ENCODE results near the gene PSME1. TPM values are rescaled to one million over a fixed set of nuclear protein-coding genes. Genes with fewer than 3 reads are reported as not detected.
A peak's percentile ranks its signal among the peaks of the same experiment; 100 is the strongest.

The PSME1 gene
- total RNA-seq, 2 donors from 2014 or later, result 68.6 to 108 TPM

- Mint-ChIP-seq H3K9me3 (no peaks in the 10 kb centered on the region), H3K27ac (no peak overlapping the region)
- H3K27me3 ChIP-seq (ENCODE audit: control insufficient read depth, insufficient read depth, low read length, poor library complexity, severe bottlenecking), result no peaks in the 10 kb centered on the region
These were observed 2.6 kb downstream of the PSME1 start for GRCh38 chr14:24138396-24139271.

GRCh38 chr14:24139272-24139934, 3.4 kb downstream of the PSME1 start:
- Histone ChIP-seq H3K36me3 (ENCODE audit: control insufficient read depth, insufficient read depth, low read length) (peaks cover 37% of the 10 kb centered on the region), H3K9ac (ENCODE audit: extremely low read depth, low read length, poor library complexity, severe bottlenecking) (no peak overlapping the region), H3K4me1 (ENCODE audit: control insufficient read depth, insufficient read depth, low read length) (no peaks in the 10 kb centered on the region), H3K27ac (ENCODE audit: low read depth, low read length) (no peak overlapping the region), H3K27me3 (ENCODE audit: control insufficient read depth, insufficient read depth, low read length, poor library complexity, severe bottlenecking) (no peaks in the 10 kb centered on the region), H3K9me3 (ENCODE audit: control insufficient read depth, low read length) (no peaks in the 10 kb centered on the region), H3K4me3 (ENCODE audit: low read length) (peak overlapping the region; percentile 98)
- peak overlapping the region; percentile 99 for H3K4me3 Mint-ChIP-seq
- no peaks in the 10 kb centered on the region for H3K9me3 Mint-ChIP-seq
- TF ChIP-seq CTCF (conservative IDR thresholded peaks at IDR 0.05), result peak; percentile 46
- H3K27ac Mint-ChIP-seq, result no peak overlapping the region
- H3K36me3 Mint-ChIP-seq (ENCODE audit: low read depth), result peaks cover 33% of the 10 kb centered on the region
- WGBS, 2 experiments (ENCODE audit: insufficient coverage in 1 of 2, insufficient read length in 1 of 2), result 95% methylated on average over 9 of the region's 9 CpGs; no CpG with 5 or more reads in 1 of the 2 experiments
- H3K4me1 Mint-ChIP-seq, result peaks cover 20% of the 10 kb centered on the region
- H3K27me3 Mint-ChIP-seq (ENCODE audit: insufficient read depth), result no peaks in the 10 kb centered on the region
- no peak for DNase-seq

More at GRCh38 chr14:24138396-24139271, 2.6 kb downstream of the PSME1 start:
- no peaks in the 10 kb centered on the region for H3K4me1 ChIP-seq (ENCODE audit: control insufficient read depth, insufficient read depth, low read length)
- H3K36me3 ChIP-seq (ENCODE audit: control insufficient read depth, insufficient read depth, low read length), result peaks cover 29% of the 10 kb centered on the region
- H3K4me3 ChIP-seq (ENCODE audit: low read length), result no peak overlapping the region
- H3K4me1 Mint-ChIP-seq, result peaks cover 20% of the 10 kb centered on the region
- 93 to 94% methylated on average over 8 to 13 of the region's 13 CpGs for WGBS, 2 experiments (ENCODE audit: insufficient coverage in 1 of 2, insufficient read length in 1 of 2)
- H3K27ac ChIP-seq (ENCODE audit: low read depth, low read length), result no peak overlapping the region
- H3K4me3 Mint-ChIP-seq, result peak overlapping the region; percentile 99
- no peak overlapping the region for H3K9ac ChIP-seq (ENCODE audit: extremely low read depth, low read length, poor library complexity, severe bottlenecking)
- H3K36me3 Mint-ChIP-seq (ENCODE audit: low read depth), result peaks cover 28% of the 10 kb centered on the region
- no peak for TF ChIP-seq CTCF (conservative IDR thresholded peaks at IDR 0.05)
- no peaks in the 10 kb centered on the region for H3K9me3 ChIP-seq (ENCODE audit: control insufficient read depth, low read length)
- no peaks in the 10 kb centered on the region for H3K27me3 Mint-ChIP-seq (ENCODE audit: insufficient read depth)
- DNase-seq, result no peak

DNA sequence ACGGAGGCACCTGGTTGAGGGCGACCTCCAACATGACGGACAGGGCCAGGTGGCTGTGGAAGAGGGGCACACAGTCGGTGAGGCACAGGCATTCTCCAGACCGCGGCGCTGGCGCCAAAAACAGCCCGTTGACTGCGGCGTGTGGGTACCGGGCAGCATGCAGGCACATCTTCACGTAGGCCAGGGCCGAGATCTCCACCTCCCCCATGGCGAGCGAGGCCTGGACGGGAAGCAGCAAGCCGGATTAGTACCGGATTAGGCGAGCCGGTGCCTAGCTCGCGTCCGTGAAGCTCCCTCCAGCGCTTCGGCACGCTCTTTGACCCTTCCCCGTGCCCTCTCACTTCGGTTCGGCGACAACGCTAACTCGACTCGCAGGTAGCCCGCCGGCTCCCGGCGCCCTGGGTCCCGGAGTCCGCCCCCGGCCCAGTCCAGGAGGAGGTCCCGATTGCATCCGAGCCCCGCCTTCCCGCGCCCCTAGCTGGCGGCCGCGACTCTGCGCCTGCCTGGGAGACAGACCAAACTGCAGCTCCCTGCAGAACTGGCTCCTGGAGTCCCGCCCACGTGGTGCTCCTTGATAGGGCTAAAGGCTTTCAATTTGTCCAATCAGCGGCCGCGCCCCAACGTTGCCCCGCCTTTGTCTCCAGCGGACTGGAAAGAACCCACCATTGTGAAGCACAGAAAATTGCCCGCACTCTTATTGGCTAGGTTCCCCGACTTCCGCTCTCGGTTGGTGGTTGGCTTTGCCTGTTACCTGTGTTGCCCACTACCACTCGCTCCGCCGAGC, 5.3 kb downstream of the PSME1 start, which contains the start of gene EMC9:
EMC9 (minus strand) TSS at position 495 of the 784 bp plus-strand sequence; CDS start at position 208, 287 bp downstream.
- WGBS, 2 experiments (ENCODE audit: insufficient coverage in 1 of 2, insufficient read length in 1 of 2), result 0% methylated on average over 50 to 65 of the region's 65 CpGs
- H3K27me3 ChIP-seq (ENCODE audit: control insufficient read depth, insufficient read depth, low read length, poor library complexity, severe bottlenecking), result no peaks in the 10 kb centered on the region
- Mint-ChIP-seq H3K9me3 (no peaks in the 10 kb centered on the region), H3K36me3 (ENCODE audit: low read depth) (peaks cover 35% of the 10 kb centered on the region), H3K27ac (peak within 1 kb of the TSS; percentile 97), H3K4me3 (peak within 1 kb of the TSS; percentile 99), H3K27me3 (ENCODE audit: insufficient read depth) (no peaks in the 10 kb centered on the region), H3K4me1 (peaks cover 29% of the 10 kb centered on the region)
- no peaks in the 10 kb centered on the region for H3K9me3 ChIP-seq (ENCODE audit: control insufficient read depth, low read length)
- peak; percentile 100 for DNase-seq
- H3K4me1 ChIP-seq (ENCODE audit: control insufficient read depth, insufficient read depth, low read length), result no peaks in the 10 kb centered on the region
- peak within 1 kb of the TSS; percentile 83 for H3K27ac ChIP-seq (ENCODE audit: low read depth, low read length)
- peak within 1 kb of the TSS; percentile 98 for H3K4me3 ChIP-seq (ENCODE audit: low read length)
- H3K9ac ChIP-seq (ENCODE audit: extremely low read depth, low read length, poor library complexity, severe bottlenecking), result peak within 1 kb of the TSS; percentile 86
- H3K36me3 ChIP-seq (ENCODE audit: control insufficient read depth, insufficient read depth, low read length), result peaks cover 43% of the 10 kb centered on the region
- TF ChIP-seq CTCF (conservative IDR thresholded peaks at IDR 0.05), result peak; percentile 70

Data from endodermal cell (in vitro differentiated cells).